Measurements from ENCODE around the gene CYP2J2.
"Not testable (repeated sequence)": the region's sequence is repeated elsewhere in the genome, so short reads cannot be mapped to it uniquely, and the experiment has no call there.

CYP2J2 gene, protein sequence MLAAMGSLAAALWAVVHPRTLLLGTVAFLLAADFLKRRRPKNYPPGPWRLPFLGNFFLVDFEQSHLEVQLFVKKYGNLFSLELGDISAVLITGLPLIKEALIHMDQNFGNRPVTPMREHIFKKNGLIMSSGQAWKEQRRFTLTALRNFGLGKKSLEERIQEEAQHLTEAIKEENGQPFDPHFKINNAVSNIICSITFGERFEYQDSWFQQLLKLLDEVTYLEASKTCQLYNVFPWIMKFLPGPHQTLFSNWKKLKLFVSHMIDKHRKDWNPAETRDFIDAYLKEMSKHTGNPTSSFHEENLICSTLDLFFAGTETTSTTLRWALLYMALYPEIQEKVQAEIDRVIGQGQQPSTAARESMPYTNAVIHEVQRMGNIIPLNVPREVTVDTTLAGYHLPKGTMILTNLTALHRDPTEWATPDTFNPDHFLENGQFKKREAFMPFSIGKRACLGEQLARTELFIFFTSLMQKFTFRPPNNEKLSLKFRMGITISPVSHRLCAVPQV

DNA sequence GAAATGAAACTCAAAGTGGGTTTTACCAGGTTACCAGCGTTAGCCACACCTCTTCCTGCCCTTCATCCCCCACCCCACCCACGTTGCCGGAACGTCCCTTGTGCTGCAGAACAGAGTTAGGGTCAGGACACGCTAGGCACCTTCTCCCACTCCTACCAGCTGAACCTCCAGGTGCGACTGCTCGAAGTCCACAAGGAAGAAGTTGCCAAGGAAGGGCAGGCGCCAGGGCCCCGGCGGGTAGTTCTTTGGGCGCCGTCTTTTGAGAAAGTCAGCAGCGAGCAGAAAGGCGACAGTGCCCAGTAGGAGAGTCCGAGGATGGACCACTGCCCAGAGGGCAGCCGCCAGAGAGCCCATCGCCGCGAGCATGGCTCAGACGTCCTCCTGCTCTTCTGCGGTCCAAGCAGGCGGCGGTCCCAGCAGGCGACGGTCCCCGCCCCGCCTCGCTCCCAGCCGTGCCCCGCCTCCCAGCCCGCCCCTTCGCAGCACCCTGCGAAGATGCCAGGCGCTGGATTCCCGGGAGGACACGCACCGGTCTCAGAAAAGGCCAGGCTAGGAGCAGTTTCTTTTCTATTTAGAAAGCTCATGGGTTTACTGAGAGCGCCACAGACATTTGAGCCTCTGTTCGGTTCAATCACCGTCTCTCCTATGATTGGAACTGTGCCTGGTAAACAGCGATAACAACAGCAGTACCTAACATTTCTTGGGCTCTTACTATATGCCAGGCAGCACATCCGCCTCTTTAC is at the start of gene CYP2J2:
Gene CYP2J2 (minus strand): TSS at position 393 of the 743 bp plus-strand sequence. CDS start 27 bp downstream, at position 366.
- DNase-seq: peak; percentile 27

DNA sequence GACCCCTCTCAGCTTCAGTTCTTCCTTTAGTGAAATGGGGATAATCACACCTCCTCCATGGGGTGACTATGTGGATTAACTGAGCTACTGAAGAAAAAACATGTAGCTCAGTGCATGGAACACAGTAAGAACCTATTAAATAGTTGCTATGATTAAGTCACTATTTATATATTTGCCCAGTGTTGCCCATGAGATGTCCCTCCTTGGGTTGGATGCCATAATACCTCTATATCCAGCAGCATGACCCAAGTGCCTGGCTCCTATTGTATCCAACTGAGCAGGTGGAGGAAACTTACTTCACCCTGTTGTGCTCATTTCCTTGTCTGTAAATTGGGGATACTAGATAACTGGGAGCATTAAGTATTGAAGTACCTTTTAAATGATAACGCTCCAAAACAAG is 47.1 kb upstream of the CYP2J2 start:
- DNase-seq: no peak

DNA sequence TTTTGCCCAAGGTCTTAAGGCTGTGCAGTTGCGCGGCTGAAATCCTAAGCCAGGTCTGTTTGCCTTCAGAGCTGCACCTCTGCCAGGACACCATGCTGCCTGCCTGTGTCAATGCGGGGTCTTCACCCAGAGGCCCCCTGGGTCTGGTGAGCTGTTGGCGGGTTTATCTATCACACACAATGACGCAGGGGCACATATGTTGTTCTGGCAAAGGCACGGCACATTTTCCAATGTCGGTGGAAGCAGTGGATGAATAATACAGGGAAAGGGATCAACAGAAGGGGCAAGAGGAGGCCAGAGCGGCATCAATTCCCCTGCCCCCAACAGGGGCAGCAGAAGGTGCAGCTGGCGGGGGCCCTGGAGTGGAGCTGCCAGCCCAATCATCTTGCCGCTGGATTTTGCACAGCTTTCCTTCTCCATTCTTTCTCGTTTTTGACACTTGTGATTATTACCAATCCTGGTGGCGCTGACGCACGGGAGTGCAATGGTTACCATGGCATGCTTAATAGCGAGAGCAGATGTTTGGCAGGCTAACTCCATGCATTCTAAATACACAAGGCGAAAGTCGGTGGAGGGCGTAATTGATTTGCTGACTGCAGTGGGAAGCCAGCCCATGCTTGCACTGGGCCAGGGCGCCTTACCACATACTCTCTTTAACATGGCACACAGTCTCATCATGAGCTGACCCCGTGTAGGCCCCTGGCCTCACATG is 45.8 kb upstream of the CYP2J2 start:
- no peak for DNase-seq

DNA sequence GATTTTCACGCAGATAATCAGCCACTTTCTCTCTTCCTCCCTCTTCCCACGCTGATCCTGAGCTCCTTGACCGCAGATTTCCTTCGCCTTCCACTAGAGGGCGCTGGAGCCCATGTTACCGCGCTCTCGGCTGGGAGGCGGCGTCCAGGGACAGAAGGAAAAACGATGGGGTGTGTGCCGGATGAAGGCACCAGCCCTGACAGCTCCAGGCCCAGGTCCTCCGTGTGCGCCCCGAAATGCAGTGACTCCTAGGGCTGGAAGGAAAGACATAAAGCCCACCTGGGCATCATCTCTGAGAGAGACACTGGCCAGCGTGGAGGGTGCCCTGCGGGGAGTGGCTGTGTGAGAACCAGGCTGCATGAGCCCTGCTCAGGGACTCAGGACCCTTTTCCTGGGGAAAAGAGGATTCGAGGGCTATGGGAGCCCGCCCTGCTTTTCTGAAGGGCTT is 44.9 kb upstream of the CYP2J2 start:
- DNase-seq: peak; percentile 57

DNA sequence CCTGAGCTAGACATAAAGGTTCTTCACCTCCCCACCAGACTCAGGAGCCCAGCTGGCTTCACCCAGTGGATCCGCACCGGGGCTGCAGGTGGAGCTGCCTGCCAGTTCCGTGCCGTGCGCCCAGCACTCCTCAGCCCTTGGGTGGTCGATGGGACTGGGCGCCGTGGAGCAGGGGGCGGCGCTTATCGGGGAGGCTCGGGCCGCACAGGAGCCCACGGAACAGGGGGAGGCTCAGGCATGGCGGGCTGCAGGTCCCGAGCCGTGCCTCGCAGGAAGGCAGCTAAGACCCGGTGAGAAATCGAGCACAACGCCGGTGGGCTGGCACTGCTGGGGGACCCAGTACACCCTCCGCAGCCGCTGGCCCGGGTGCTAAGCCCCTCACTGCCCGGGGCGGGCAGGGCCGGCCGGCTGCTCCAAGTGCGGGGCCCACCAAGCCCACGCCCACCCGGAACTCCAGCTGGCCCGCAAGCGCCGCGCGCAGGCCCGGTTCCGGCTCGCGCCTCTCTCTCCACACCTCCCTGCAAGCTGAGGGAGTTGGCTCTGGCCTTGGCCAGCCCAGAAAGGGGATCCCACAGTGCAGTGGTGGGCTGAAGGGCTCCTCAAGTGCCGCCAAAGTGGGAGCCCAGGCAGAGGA is 43.1 kb upstream of the CYP2J2 start:
- DNase-seq: not testable (repeated sequence)

DNA sequence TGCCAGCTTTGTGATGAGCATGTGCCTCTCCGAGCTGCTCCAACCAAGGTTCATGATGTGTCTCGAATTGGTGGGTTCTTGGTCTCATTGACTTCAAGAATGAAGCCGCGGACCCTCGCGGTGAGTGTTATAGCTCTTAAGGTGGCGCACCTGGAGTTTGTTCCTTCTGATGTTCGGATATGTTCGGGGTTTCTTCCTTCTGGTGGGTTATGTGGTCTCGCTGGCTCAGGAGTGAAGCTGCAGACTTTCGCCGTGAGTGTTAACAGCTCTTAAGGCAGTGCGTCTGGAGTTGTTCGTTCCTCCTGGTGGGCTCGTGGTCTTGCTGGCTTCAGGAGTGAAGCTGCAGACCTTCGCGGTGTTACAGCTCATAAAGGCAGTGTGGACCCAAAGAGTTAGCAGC is 42.2 kb upstream of the CYP2J2 start:
- DNase-seq: not testable (repeated sequence)

DNA sequence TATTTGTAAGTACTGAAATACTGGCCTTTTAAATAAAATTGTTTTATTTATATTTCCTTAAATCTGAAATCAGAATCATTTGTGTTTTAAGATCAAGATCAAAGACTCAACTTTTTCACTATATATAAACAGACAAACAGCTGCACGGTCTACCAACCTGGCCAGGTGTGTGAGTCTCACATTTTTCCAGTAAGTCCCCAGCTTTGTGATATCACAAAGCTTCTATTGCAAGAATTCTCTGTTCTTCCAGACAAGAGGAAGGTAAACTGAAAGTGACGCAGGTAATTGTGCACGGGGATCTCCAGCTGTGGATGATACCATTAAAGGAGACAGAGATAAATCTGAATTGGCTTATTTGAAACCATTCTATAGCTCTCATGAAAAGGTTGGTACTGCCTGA is 41.2 kb upstream of the CYP2J2 start:
- no peak for DNase-seq

DNA sequence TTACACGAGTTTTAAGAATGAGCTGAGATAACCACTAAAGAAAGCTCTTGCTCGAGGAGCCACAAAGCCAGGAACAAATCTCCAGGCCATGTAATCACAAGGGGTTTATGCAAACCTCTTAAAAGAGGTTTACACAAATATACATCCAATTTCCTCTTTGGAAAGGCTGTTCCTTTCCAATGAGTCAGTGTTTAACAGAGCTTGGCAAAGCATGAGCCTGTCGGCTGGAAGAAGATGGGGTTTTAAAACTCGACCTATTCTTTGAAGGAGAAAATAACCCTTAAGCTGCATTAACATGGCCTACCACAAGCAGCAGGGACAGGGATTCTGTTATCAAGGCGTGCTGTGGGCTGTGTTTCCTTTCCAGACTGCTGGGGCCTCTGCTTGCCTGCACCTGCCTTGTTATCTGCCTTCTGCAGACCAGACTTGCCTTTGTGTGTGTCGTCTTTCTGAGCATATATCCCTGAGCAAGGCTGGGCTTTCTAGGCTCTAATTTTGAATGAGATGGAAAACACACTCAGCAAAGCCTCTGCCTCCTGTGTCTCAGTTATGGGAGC is 40.6 kb upstream of the CYP2J2 start:
- no peak for DNase-seq

DNA sequence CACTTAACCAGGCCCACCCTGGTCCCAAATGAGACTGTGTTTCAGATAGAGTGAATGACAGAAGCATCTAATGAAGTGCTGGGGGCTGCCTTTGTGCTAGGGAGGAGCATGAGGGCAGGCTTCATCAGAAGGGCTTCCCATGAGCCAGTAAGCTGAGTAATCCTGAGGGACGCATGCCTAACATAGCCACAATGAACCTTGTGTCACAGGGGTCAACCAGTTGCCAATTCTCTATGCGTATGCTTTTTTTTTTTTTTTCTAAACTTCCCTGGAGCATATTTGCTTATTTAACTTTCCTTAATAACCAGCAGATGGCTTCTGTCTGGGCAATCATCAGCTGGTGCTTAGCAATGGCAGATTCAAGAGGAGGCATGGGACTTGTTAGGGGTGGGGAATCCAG is 25.5 kb upstream of the CYP2J2 start:
- no peak for DNase-seq

DNA sequence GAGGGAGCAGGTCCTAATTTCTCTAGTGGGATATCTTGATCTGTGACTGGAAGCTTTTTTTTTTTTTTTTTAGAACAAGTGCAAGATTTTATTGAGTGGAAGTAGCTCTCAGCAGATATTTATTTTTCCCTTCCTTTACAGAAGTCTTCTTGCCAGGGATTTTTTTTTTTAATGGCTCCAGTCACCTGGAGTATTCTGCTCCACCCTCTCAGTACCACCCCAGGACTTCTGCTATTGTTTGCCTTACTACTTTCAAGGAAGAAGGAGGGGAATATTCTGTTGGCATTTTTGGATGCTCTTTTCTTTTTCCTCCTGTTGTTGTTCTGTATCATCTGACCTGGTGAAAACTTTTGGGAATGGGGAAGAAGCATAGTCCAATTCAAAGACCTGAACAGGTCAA is 23.1 kb upstream of the CYP2J2 start:
- DNase-seq: no peak

DNA sequence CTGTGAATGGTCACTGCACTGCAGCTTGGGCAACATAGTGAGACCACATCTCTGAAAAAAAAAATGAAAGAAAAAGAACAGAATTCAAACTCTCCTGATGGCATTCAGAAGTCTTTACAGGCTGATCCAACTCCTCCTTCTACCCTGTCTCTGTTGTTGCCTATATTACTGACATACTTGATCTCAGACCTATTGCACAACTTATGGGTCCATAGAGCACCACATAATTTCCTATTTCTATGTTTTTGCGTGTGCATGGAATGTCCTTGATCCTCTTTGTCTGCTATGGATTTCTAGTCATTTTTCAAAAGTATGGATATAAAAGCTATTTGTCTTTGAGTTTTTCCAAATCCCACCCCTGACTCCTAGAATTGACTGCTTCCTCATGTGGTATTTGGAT is 22.4 kb upstream of the CYP2J2 start:
- no peak for DNase-seq

DNA sequence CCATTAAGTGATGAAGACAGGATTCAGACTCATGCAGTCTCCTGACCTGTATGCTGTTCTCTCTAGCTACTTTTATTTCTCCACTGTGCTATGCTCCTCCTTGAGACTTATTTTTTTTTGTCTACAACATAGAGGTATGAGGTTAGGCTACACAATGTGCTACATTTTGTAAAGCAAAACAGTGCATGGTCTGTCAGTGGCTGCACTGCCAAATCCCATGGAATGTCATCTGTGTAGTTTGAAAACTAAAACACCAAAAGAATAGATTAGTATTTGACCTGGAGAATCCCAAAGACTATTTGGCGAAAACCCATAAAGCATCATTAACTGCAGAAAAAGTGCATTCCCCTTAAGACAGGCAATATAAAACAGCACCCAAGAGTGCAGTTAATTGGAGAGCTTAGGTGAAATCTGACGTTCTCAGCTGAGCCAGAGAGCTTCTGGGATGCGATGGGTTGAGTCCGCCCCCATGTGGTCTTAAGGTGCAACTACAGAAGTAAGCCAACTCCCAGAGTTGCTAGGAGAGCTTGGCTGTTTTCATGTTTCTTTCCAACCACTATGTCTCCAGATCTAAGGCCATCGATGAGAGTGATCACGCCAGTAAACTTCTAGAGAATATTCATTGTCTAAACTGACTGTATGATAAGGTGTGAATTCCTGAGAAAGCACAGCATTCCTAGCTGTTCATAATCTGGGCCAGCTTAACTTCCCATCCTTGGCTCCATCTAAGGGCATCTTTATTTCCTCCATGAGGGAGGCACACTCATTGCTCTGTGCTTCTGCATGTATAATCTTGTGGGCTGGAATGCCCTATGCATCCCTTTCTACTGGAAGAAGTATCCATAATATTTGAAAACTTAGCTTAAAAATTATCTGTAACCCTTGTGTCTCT is 20.7 kb upstream of the CYP2J2 start:
- peak; percentile 62 for DNase-seq

DNA sequence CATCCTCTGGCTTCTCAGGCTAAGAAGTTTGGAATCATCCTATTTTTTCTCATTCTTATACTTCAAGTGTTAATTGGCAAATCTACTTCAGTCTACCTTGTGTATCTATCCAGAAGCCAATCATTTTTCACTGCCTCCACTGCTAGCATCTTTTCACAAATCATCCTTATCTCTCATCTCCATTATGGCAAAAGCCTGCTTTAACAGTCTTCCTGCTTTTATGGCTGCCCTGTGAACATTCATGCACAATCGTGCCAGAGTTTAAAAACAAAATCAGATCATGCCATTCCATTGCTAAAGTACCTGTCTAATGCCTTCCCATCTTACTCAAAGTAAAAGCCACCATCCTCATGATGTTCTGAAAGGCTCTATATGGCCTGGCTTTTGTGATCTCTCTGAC is 19.2 kb upstream of the CYP2J2 start:
- DNase-seq: no peak

DNA sequence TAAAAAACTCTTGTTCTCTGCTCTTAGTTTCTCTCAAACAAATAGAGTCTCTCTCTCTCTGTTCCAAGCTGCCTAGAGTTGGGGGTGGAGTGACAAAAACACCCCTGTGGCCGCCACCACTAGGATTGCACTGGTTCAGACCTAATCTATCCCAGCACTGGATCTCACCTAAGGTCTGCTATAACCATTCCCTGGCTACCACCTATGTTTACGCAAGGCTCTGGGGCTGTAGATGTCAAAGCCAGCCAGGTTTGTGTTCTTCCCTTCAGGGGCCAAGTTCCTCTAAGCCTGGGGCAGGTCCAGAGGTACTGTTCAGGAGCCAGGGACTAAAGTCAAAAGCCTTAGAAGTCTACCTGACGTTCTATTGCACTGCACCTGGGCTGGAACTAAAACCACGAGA is 12.8 kb upstream of the CYP2J2 start:
- DNase-seq: no peak

DNA sequence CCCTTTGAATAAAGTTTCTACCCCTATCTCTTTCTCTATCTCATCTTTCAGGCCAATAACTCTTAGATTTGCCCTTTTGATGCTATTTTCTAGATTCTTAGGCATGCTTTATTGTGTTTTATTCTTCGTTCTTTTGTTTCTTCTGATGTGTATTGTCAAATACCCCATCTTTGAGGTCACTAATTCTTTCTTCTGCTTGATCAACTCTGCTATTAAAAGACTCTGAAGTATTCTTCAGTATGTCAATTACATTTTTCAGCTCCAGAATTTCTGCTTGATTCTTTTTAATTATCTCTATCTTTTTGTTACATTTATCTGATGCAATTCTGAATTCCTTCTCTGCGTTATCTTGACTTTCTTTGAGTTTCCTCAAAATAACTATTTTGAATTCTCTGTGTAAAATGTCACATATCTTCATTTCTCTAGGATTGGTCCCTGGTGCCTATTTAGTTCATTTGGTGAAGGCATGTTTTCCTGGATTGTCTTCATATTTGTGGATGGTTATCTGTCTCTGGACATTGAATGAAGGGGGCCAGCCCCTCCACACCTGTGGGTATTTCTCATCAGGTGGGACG is 11.2 kb upstream of the CYP2J2 start:
- DNase-seq: no peak

DNA sequence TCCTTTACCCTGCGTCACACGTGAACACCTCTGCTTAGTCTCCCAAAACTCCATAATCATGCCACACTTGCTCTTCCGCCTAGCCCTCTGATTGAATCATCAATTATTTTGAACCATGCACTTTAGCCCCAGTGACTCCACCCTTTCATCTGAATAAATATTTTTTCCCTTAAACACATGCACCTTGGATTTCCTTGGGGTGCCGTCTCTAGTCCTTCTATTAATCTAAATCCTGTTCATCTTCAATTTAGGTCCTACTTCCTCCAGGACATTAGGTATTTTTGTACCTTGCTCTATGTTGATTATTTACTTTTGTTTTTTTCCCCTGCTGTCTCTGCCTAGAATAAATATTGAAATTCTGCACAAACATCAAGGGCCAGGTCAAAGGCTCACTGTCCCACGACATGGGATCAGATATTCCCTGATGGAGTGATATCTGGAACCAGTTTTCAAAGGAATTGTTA is 9.8 kb upstream of the CYP2J2 start:
- no peak for DNase-seq

DNA sequence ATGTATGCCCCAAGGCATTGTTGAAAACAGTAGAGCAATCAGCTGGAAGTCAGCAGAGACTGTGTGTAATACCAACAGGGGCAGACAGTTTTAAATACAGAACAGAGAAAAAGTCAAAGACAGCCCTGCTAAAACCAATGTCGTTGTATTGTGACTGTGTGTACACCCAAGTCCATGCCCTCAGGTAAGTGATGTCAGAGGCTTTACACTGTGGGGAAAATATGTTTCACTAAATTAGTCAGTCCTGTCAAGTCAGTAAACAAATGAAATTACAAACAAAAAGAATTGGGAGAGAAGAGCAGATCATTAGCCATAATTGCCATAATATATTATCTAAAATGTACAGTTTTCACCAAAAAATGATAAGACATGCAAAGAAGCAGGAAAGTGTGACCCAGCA is 2.4 kb upstream of the CYP2J2 start:
- DNase-seq: peak; percentile 1

DNA sequence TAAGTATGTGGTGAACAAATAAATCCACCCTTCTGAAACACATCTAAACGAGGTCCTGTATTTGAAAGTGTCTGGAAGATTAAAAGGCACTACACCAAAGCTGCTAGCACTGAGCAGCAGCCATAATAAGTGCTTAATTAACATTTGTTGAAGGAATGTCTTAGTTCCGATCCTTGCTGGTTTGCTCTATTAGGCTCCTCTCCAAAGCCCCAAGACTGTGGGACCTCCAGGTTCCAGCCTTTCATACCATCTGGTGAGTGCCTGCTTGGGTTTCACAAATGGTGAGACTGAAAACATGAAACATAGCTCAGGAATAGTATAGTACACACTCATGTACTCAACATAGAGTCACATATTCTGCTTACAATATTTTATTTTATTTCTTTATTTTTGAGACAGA is 640 bp upstream of the CYP2J2 start:
- no peak for DNase-seq

DNA sequence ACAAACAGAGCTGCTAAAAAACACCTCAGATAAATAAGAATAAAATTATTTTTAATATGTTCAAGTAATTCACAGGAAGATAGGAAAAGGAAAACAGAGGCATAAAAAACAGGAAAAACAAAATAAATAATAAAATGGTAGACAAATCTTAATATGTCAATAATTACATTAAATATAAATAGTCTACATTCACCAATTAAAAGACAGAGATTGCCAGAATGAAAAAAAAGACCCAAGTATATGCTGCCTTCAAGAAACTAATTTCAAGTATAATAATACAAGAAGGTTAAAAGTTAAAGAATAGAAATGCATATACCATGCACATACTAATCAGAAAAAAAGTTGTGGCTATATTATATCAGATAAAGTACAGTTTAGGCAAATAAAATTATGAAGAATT is 1.9 kb downstream of the CYP2J2 start:
- DNase-seq: no peak

DNA sequence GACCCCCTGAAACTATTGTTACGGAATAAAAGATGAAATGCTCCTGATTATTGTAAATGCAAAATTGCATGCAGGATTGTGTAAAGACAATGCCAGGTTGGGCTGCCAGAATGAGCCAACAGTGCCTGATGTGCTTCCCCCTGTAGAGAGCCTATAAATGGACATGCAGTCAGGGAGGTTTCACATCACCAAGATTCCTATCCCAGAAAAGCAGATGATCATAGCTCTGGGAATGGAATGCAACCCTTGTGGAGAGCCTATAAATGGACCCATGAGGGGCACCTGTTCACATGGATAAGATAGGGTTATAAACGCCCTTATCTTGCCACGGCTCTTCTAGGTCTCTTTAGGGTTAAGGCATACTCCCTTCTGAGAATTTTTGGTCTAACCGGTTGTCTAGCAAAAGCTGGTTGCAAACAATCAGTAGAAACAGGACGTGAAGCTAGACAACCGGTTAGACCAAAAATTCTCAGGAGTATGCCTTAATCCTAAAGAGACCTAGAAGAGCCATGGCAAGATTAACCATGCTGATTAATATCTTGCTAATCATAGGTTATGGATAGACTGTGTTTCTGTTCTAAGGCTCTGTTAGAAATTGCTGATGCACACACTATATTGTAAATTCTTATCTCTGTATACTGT is 5.2 kb downstream of the CYP2J2 start:
- not testable (repeated sequence) for DNase-seq
